Left lung (tissue), 10 donors: ENCODE data around the gene NDUFAF4. TPM values are rescaled to one million over a fixed set of nuclear protein-coding genes. Genes with fewer than 3 reads are reported as not detected.

Experiments used
- ATAC-seq: fragments of 200-7000 bp; cut with Tn5 transposase; one replicate; pipeline ENCODE4 v1.9.1; 2020; ENCODE audit warnings: moderate library complexity
- DNase-seq, 4 donors: peaks; one replicate each; pipeline ENCODE4 v3.0.0-alpha.2; 2013 to 2020
- H3K27ac ChIP-seq, 2 donors: fragments of 200-600 bp; sonication (generic) in 1 of 2; one replicate each; pipeline versions ENCODE4 v1.5.0 to v1.8.0; 2020 to 2021
- H3K27me3 ChIP-seq, 2 donors: fragments of 200-600 bp; sonication (generic) in 1 of 2; one replicate each; pipeline versions ENCODE4 v1.5.0 to v1.8.0; 2020 to 2021
- H3K36me3 ChIP-seq, 2 donors: fragments of 200-600 bp; sonication (generic) in 1 of 2; one replicate each; pipeline versions ENCODE4 v1.5.0 to v1.8.0; 2020 to 2021
- H3K4me1 ChIP-seq, 2 donors: fragments of 200-600 bp; one replicate each; pipeline ENCODE4 v1.8.0; 2021
- H3K4me3 ChIP-seq, 2 donors: fragments of 200-600 bp; sonication (generic) in 1 of 2; one replicate each; pipeline versions ENCODE4 v1.5.0 to v1.8.0; 2020 to 2021; ENCODE audit warnings: mild to moderate bottlenecking in 1 of 2
- H3K9me3 ChIP-seq, 2 donors: fragments of 200-600 bp; sonication (generic) in 1 of 2; one replicate each; pipeline versions ENCODE4 v1.5.0 to v1.8.0; 2020 to 2021
- intact Hi-C, 2 donors: fragments of 100-400 bp; cut with DNase I; formaldehyde crosslinking; loops; one replicate each; pipeline versions ENCODE4 v1.11.2 to v1.14.2; 2022
- polyA plus RNA-seq, 6 donors: library from polyadenylated mRNA; unstranded; fragments of 120-200 nt; gene quantifications; one replicate each; pipeline ENCODE4 v1.2.1, GENCODE V29; 2013; ENCODE audit not compliant: insufficient read length in 6 of 6
- total RNA-seq, 2 donors: library from RNA; stranded (reverse); fragmentation: NEBNext Ultra II Directional; extraction: Animal tissue kit (Norgen Biotek cat#: 25700); gene quantifications; one replicate each; pipeline ENCODE4 v1.2.1, GENCODE V29; 2021
- TF ChIP-seq, protein P1 (sequence below), 2 donors: fragments of 200-600 bp; sonication (generic) in 1 of 2; IDR thresholded peaks; one replicate each; pipeline versions ENCODE4 v1.5.0 to v1.8.0; 2021; ENCODE audit warnings: antibody characterized with exemption in 2 of 2
- donor health status: DM: no; HTN: yes; CAD: no.
- donor health status: DM: no; HTN: no; CAD: no.

NDUFAF4 gene
- total and polyA plus RNA-seq, 8 donors: 20.2 to 29.0 (median 25.5) TPM

DNA sequence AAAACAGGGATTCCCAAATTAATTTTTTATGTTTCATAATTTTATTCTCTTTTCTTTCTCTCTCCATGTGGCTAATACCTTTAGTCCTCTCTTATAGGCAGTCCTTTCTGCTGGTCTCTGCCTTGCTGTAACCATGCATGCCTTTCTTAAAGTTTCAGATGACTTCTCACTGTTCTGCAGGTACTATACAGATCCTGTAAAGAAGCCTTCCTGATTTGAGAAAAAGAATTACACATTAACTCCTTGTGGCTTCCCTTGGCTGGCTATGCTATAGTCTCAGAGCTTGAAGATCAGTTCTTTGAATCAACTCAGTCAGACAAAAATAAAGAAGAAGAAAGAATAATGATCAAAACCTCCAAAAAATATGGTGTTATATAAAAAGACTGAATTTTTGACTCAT, 53.2 kb downstream of the NDUFAF4 start:
- Histone ChIP-seq H3K9me3 (peaks cover 0 to 22% of the 10 kb centered on the region in 2 donors), H3K4me1 (no peaks in the 10 kb centered on the region), H3K27me3 (peaks cover 0 to 1% of the 10 kb centered on the region in 2 donors), H3K36me3 (no peaks in the 10 kb centered on the region), H3K4me3 (no peak overlapping the region), H3K27ac (no peak overlapping the region)
- TF ChIP-seq, protein P1, sequence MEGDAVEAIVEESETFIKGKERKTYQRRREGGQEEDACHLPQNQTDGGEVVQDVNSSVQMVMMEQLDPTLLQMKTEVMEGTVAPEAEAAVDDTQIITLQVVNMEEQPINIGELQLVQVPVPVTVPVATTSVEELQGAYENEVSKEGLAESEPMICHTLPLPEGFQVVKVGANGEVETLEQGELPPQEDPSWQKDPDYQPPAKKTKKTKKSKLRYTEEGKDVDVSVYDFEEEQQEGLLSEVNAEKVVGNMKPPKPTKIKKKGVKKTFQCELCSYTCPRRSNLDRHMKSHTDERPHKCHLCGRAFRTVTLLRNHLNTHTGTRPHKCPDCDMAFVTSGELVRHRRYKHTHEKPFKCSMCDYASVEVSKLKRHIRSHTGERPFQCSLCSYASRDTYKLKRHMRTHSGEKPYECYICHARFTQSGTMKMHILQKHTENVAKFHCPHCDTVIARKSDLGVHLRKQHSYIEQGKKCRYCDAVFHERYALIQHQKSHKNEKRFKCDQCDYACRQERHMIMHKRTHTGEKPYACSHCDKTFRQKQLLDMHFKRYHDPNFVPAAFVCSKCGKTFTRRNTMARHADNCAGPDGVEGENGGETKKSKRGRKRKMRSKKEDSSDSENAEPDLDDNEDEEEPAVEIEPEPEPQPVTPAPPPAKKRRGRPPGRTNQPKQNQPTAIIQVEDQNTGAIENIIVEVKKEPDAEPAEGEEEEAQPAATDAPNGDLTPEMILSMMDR (IDR thresholded peaks at IDR 0.05): no peak
- intact Hi-C loops: no loop called here
- no peak for ATAC-seq
- DNase-seq: no peak

DNA sequence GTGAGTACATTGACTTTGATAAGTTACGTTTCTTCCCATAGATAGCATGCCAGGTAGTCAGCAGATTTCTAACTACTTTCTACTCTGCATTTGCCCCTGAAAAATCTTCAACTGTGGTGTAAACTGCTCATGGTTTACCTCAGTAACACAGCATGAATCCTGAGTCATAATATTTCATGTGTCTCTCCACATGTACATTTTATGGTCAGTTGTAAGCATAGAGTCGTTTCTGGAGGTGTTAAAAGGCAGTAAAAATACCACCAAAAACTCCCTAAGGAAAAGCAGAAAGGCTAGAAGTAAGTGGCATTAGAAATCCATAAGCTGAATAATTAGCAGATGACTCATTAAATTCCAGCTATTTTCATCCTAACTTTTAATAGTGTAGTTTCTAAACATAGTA, 56.3 kb downstream of the NDUFAF4 start:
- Histone ChIP-seq H3K27me3 (peaks cover 0 to 33% of the 10 kb centered on the region in 2 donors), H3K4me1 (peaks cover 0 to 14% of the 10 kb centered on the region in 2 donors), H3K27ac (no peak overlapping the region), H3K4me3 (no peak overlapping the region), H3K36me3 (no peaks in the 10 kb centered on the region), H3K9me3 (peaks cover 0 to 15% of the 10 kb centered on the region in 2 donors)
- intact Hi-C loops: no loop called here
- DNase-seq (no peak), ATAC-seq (no peak)
- TF ChIP-seq, protein P1 (IDR thresholded peaks at IDR 0.05): no peak

Other genes starting within 250 kb of the NDUFAF4 start
- under 1 TPM; 0.71 to 0.76 TPM for gene GPR63, start 60.4 kb downstream of the NDUFAF4 start, total RNA-seq
- gene GPR63, start 60.4 kb downstream of the NDUFAF4 start, polyA plus RNA-seq: 1 to 10 TPM; 2.6 to 3.8 (median 3.0) TPM
- 1 to 10 TPM in 1 of 2 donors, under 1 TPM in 1; 0.94 to 1.3 TPM for gene KLHL32, start 26.8 kb upstream of the NDUFAF4 start, total RNA-seq
- gene KLHL32, start 26.8 kb upstream of the NDUFAF4 start, polyA plus RNA-seq: 1 to 10 TPM; 1.7 to 2.3 (median 2.0) TPM